HG03521 (cell line): Measurements from ENCODE around the gene YIPF7.

Source experiments
- ATAC-seq: cut with Tn5 transposase; IDR thresholded peaks from one replicate; pipeline ENCODE4 v1.9.1; 2021; ENCODE audit warnings: mild to moderate bottlenecking, moderate library complexity; ENCODE audit not compliant: unreplicated experiment

Gene YIPF7

GRCh38 chr4:44629280-44629866 is 22.1 kb downstream of the YIPF7 start:
- ATAC-seq = peak; percentile 91

DNA sequence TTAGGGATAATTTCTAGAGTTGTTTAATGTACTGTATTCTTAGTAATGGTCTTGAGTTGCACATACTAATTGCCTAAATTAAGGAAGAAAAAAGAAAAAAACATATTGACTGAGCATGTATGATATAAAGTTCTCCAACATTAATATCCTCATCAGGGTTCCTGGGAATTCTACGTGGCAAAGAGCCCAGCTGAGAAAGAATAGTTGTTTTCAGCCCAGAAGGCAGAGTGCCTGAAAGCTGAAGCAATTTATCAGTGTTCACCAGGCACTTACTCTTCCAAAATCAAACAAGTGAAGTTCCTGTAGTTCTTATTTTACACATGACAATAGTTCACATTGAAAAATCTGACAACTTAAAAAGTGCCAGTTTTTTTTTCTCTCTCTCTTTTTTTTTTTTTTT is 27.7 kb downstream of the YIPF7 start:
- ATAC-seq = no peak

DNA sequence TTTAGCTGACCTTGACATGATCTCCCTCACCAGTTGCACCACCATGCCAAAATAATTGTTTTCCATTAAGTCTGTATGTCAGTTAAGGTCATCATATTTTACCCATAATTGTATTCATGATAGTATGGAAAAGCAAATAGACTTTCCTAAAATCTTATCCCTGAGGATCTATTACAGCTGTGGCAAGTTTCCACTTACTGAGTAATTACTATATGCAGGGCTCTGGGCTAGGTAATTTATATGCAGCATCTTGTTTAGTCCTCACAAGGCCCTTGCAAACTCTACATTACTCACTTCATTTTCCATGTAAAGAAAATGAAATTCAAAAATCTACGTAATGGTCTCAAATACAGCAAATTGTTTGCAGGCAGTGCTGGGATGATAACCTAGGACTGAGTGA is 34.8 kb downstream of the YIPF7 start:
- ATAC-seq = no peak

DNA sequence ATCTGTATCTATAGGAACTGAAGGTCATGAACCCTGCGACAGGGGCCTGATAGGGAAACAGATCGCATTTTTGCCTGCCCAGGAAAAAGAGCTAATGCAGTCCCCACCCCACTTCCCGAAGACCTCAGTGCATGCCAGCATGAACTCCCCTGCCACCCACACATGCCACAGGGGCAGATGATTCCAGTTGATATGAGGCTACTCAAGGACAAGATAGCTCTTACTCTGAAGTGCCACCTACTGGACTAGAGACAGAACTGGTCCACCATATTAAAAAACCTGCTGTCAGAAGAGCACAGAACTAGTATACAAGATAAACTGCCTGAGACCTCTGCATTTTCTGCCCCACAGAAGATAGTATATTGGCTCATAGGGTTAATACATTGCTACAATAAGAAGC is 68.0 kb downstream of the YIPF7 start:
- no peak for ATAC-seq

- no peak for ATAC-seq
Measured at GRCh38 chr4:44580231-44580630, 71.2 kb downstream of the YIPF7 start.

DNA sequence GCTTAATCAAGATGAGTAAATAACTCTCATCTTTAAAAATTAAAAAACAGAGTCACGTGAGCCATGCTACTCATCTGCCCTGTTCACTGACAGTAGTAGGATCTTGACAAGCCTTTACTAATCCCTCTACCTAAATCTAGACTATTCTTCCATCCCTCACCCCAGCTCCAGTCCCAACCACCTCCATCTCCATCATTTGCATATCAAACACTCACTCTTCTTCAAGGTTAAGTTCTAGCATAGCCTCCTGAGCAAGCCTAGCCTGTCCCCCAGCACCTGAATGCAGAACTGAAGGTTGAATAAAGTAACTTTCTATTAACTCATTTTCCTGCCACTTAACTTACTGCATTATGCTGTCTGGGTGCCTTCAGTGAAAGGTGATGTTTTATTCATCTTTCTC is 72.5 kb downstream of the YIPF7 start:
- no peak for ATAC-seq
